Measurements from ENCODE around the gene LBX1.

The LBX1 gene

GRCh38 chr10:101258179-101258885, 29.1 kb upstream of the LBX1 start:
- TF ChIP-seq CTCF (conservative IDR thresholded peaks at IDR 0.05; ENCODE audit: low read depth, low read length), result no peak
- H3K4me3 ChIP-seq (ENCODE audit: low read depth, low read length), result no peak overlapping the region
- no peak for DNase-seq (ENCODE audit: low read depth)

GRCh38 chr10:101257491-101257890, 28.2 kb upstream of the LBX1 start:
- TF ChIP-seq CTCF (conservative IDR thresholded peaks at IDR 0.05; ENCODE audit: low read depth, low read length), result no peak
- no peak for DNase-seq (ENCODE audit: low read depth)

GRCh38 chr10:101257084-101257483, 27.8 kb upstream of the LBX1 start:
- no peak for TF ChIP-seq CTCF (conservative IDR thresholded peaks at IDR 0.05; ENCODE audit: low read depth, low read length)
- H3K4me3 ChIP-seq (ENCODE audit: low read depth, low read length), result no peak overlapping the region
- DNase-seq (ENCODE audit: low read depth), result no peak

More at GRCh38 chr10:101257491-101257890, 28.2 kb upstream of the LBX1 start:
- no peak overlapping the region for H3K4me3 ChIP-seq (ENCODE audit: low read depth, low read length)

GRCh38 chr10:101256387-101256786, 27.1 kb upstream of the LBX1 start:
- no peak overlapping the region for H3K4me3 ChIP-seq (ENCODE audit: low read depth, low read length)
- no peak for DNase-seq (ENCODE audit: low read depth)
- no peak for TF ChIP-seq CTCF (conservative IDR thresholded peaks at IDR 0.05; ENCODE audit: low read depth, low read length)

GRCh38 chr10:101250136-101250535, 20.9 kb upstream of the LBX1 start:
- no peak for TF ChIP-seq CTCF (conservative IDR thresholded peaks at IDR 0.05; ENCODE audit: low read depth, low read length)
- DNase-seq (ENCODE audit: low read depth), result no peak

GRCh38 chr10:101249171-101249581, 19.9 kb upstream of the LBX1 start:
- no peak overlapping the region for H3K4me3 ChIP-seq (ENCODE audit: low read depth, low read length)
- TF ChIP-seq CTCF (conservative IDR thresholded peaks at IDR 0.05; ENCODE audit: low read depth, low read length), result no peak
- DNase-seq (ENCODE audit: low read depth), result no peak

More at GRCh38 chr10:101250136-101250535, 20.9 kb upstream of the LBX1 start:
- H3K4me3 ChIP-seq (ENCODE audit: low read depth, low read length), result no peak overlapping the region

GRCh38 chr10:101246639-101247038, 17.4 kb upstream of the LBX1 start:
- no peak for DNase-seq (ENCODE audit: low read depth)
- TF ChIP-seq CTCF (conservative IDR thresholded peaks at IDR 0.05; ENCODE audit: low read depth, low read length), result no peak

More at GRCh38 chr10:101246639-101247038, 17.4 kb upstream of the LBX1 start:
- H3K4me3 ChIP-seq (ENCODE audit: low read depth, low read length), result no peak overlapping the region

All from choroid plexus epithelial cell (primary cell).